Measurements from ENCODE around the gene SPAG17. TPM values are rescaled to one million over a fixed set of nuclear protein-coding genes. Genes with fewer than 3 reads are reported as not detected.

The SPAG17 gene
- total RNA-seq, 1 donor from 2014 or later, result 0.30 TPM

- Mint-ChIP-seq H3K4me1 (ENCODE audit: low read depth) (peaks cover 37% of the 10 kb centered on the region), H3K27me3 (ENCODE audit: low read depth) (no peaks in the 10 kb centered on the region), H3K36me3 (ENCODE audit: low read depth) (no peaks in the 10 kb centered on the region), H3K9me3 (ENCODE audit: low read depth) (peaks cover 3% of the 10 kb centered on the region), H3K27ac (ENCODE audit: unreplicated experiment) (peak overlapping the region; percentile 62), H3K4me3 (ENCODE audit: unreplicated experiment) (no peak overlapping the region)
- no peak for TF ChIP-seq CTCF (IDR thresholded peaks at IDR 0.05)
- no peak for DNase-seq (ENCODE audit: low spot score)
These were observed 83.0 kb downstream of the SPAG17 start for GRCh38 chr1:118101999-118102398.

GRCh38 chr1:118101515-118101844 lies 83.5 kb downstream of the SPAG17 start:
- no peak for DNase-seq (ENCODE audit: low spot score)
- Mint-ChIP-seq H3K36me3 (ENCODE audit: low read depth) (no peaks in the 10 kb centered on the region), H3K27me3 (ENCODE audit: low read depth) (no peaks in the 10 kb centered on the region), H3K27ac (ENCODE audit: unreplicated experiment) (peak overlapping the region; percentile 62), H3K4me3 (ENCODE audit: unreplicated experiment) (no peak overlapping the region), H3K9me3 (ENCODE audit: low read depth) (peaks cover 3% of the 10 kb centered on the region), H3K4me1 (ENCODE audit: low read depth) (peaks cover 37% of the 10 kb centered on the region)
- TF ChIP-seq CTCF (IDR thresholded peaks at IDR 0.05), result no peak

- H3K27me3 Mint-ChIP-seq (ENCODE audit: low read depth), result no peaks in the 10 kb centered on the region
- no peak for TF ChIP-seq CTCF (IDR thresholded peaks at IDR 0.05)
- H3K4me3 Mint-ChIP-seq (ENCODE audit: unreplicated experiment), result no peak overlapping the region
- H3K4me1 Mint-ChIP-seq (ENCODE audit: low read depth), result peaks cover 37% of the 10 kb centered on the region
- peak overlapping the region; percentile 56 for H3K27ac Mint-ChIP-seq (ENCODE audit: unreplicated experiment)
- no peak for DNase-seq (ENCODE audit: low spot score)
- no peaks in the 10 kb centered on the region for H3K36me3 Mint-ChIP-seq (ENCODE audit: low read depth)
- peaks cover 3% of the 10 kb centered on the region for H3K9me3 Mint-ChIP-seq (ENCODE audit: low read depth)
These were observed 84.1 kb downstream of the SPAG17 start for GRCh38 chr1:118100686-118101514.

GRCh38 chr1:118099686-118100085 lies 85.3 kb downstream of the SPAG17 start:
- TF ChIP-seq CTCF (IDR thresholded peaks at IDR 0.05), result no peak
- H3K36me3 Mint-ChIP-seq (ENCODE audit: low read depth), result no peaks in the 10 kb centered on the region
- H3K4me3 Mint-ChIP-seq (ENCODE audit: unreplicated experiment), result no peak overlapping the region
- peaks cover 37% of the 10 kb centered on the region for H3K4me1 Mint-ChIP-seq (ENCODE audit: low read depth)
- peaks cover 3% of the 10 kb centered on the region for H3K9me3 Mint-ChIP-seq (ENCODE audit: low read depth)
- H3K27me3 Mint-ChIP-seq (ENCODE audit: low read depth), result no peaks in the 10 kb centered on the region
- no peak for DNase-seq (ENCODE audit: low spot score)
- H3K27ac Mint-ChIP-seq (ENCODE audit: unreplicated experiment), result no peak overlapping the region

- Mint-ChIP-seq H3K27ac (ENCODE audit: unreplicated experiment) (peak overlapping the region; percentile 57), H3K36me3 (ENCODE audit: low read depth) (no peaks in the 10 kb centered on the region), H3K4me1 (ENCODE audit: low read depth) (peaks cover 37% of the 10 kb centered on the region), H3K4me3 (ENCODE audit: unreplicated experiment) (no peak overlapping the region), H3K9me3 (ENCODE audit: low read depth) (peaks cover 3% of the 10 kb centered on the region), H3K27me3 (ENCODE audit: low read depth) (no peaks in the 10 kb centered on the region)
- DNase-seq (ENCODE audit: low spot score), result no peak
- TF ChIP-seq CTCF (IDR thresholded peaks at IDR 0.05), result no peak
These were observed 87.2 kb downstream of the SPAG17 start for GRCh38 chr1:118097622-118098348.

Measured in chondrocyte (in vitro differentiated cells).